Stomach (tissue), 9 donors: ENCODE data around the gene KCNQ5. TPM values are rescaled to one million over a fixed set of nuclear protein-coding genes. Genes with fewer than 3 reads are reported as not detected.

ENCODE experiments used
- DNase-seq, 2 donors: peaks; one replicate each; pipeline versions ENCODE4 v3.0.0 to v3.0.0-alpha.2; 2013 to 2019
- H3K27ac ChIP-seq, 5 donors: fragments of 200-600 bp in 4 of 5; sonication (generic) in 4 of 5; one replicate each; pipeline ENCODE4 v1.5.1; 2013 to 2019; ENCODE audit warnings: mild to moderate bottlenecking in 1 of 5, moderate library complexity in 1 of 5
- H3K27me3 ChIP-seq, 3 donors: fragments of 200-600 bp; sonication (generic); one replicate each; pipeline ENCODE4 v1.5.1; 2017 to 2019; ENCODE audit warnings: mixed run types in 1 of 3
- H3K36me3 ChIP-seq, 4 donors: fragments of 200-600 bp; sonication (generic); 1 replicate in 3 of 4; 2 replicates in 1 of 4; pipeline ENCODE4 v1.5.1; 2016 to 2019
- H3K4me1 ChIP-seq, 4 donors: fragments of 200-600 bp; sonication (generic); one replicate each; pipeline ENCODE4 v1.5.1; 2016 to 2019
- H3K4me3 ChIP-seq, 4 donors: fragments of 200-600 bp; sonication (generic) in 3 of 4; one replicate each; pipeline ENCODE4 v1.5.1; 2016 to 2019; ENCODE audit warnings: mild to moderate bottlenecking in 1 of 4
- H3K9me3 ChIP-seq, 4 donors: fragments of 200-600 bp; sonication (generic); one replicate each; pipeline ENCODE4 v1.5.1; 2016 to 2019
- CTCF ChIP-seq, 7 experiments: fragments of 450-650 bp in 4 of 7; fragments of 200-600 bp in 3 of 7; sonication (generic) in 3 of 7; IDR thresholded peaks; one replicate each; pipeline ENCODE4 v1.5.1; 2016 to 2019; ENCODE audit warnings: antibody characterized with exemption in 7 of 7, control low read depth in 2 of 7, mild to moderate bottlenecking in 1 of 7
- EP300 ChIP-seq: sonication (generic); formaldehyde crosslinking; IDR thresholded peaks from one replicate; pipeline ENCODE4 v1.6.1; 2017; ENCODE audit warnings: antibody characterized with exemption
- POLR2A ChIP-seq, 4 donors: fragments of 450-650 bp; IDR thresholded peaks; one replicate each; pipeline ENCODE4 v1.6.1; 2016; ENCODE audit warnings: antibody characterized with exemption in 4 of 4, control low read depth in 2 of 4, mild to moderate bottlenecking in 1 of 4, moderate library complexity in 1 of 4
- POLR2AphosphoS5 ChIP-seq, 3 donors: sonication (generic); formaldehyde crosslinking; IDR thresholded peaks; one replicate each; pipeline ENCODE4 v1.6.1; 2016; ENCODE audit warnings: antibody characterized with exemption in 3 of 3
- WGBS, 5 donors: extraction: QIAGEN DNeasy Blood & Tissue Kit in 3 of 5; methylation state at CpG; one replicate each; pipeline versions ENCODE4 v1.1.5 to v1.1.7; 2013 to 2018; 5-methylcytosine and 5-hydroxymethylcytosine counted together
- intact Hi-C: fragments of 100-400 bp; cut with DNase I; formaldehyde crosslinking; loops from one replicate; pipeline ENCODE4 v1.15.1; 2023; ENCODE audit warnings: low total_unique reads
- polyA plus RNA-seq, 3 donors: library from polyadenylated mRNA; stranded (reverse); fragments of 200-250 nt; gene quantifications; one replicate each; pipeline ENCODE4 v1.2.3, GENCODE V29; 2013
- total RNA-seq, 5 donors: library from RNA; depleted of rRNA; stranded (reverse); fragments of >200 nt; gene quantifications; one replicate each; pipeline versions ENCODE4 v1.1.0 to v1.2.3, GENCODE V29; 2014 to 2016
- donor health status: healthy with polysubstance abuse.
- donor health status: Bipolar disorder and iron deficiency.
- donor health status: healthy.

The KCNQ5 gene
- total and polyA plus RNA-seq, 8 donors = 0.12 to 2.8 (median 0.37) TPM; not detected in 2

- Histone ChIP-seq H3K4me1 (no peaks in the 10 kb centered on the region), H3K27me3 (no peaks in the 10 kb centered on the region), H3K36me3 (no peaks in the 10 kb centered on the region), H3K4me3 (no peak overlapping the region), H3K27ac (no peak overlapping the region), H3K9me3 (no peaks in the 10 kb centered on the region)
- no peak for DNase-seq
- WGBS, 5 donors = 48 to 68% (median 62%) methylated on average over 2 of the region's 2 CpGs
- intact Hi-C loops = no loop called here
- no peak for TF ChIP-seq EP300
- TF ChIP-seq POLR2A (IDR thresholded peaks at IDR 0.05) = no peak
- TF ChIP-seq CTCF (IDR thresholded peaks at IDR 0.05) = no peak
- no peak for TF ChIP-seq POLR2AphosphoS5 (IDR thresholded peaks at IDR 0.05)
These were observed 289.7 kb downstream of the KCNQ5 start for GRCh38 chr6:72911463-72912155.

GRCh38 chr6:72913797-72914196, 291.9 kb downstream of the KCNQ5 start:
- intact Hi-C loops = no loop called here
- WGBS, 5 donors = 81 to 93% (median 90%) methylated on average over 1 of the region's 1 CpG
- TF ChIP-seq POLR2A (IDR thresholded peaks at IDR 0.05) = no peak
- no peak for TF ChIP-seq CTCF (IDR thresholded peaks at IDR 0.05)
- no peak for TF ChIP-seq POLR2AphosphoS5 (IDR thresholded peaks at IDR 0.05)
- no peak for TF ChIP-seq EP300

GRCh38 chr6:72916298-72916697, 294.4 kb downstream of the KCNQ5 start:
- WGBS, 5 donors = 71 to 82% (median 76%) methylated on average over 6 of the region's 6 CpGs
- TF ChIP-seq POLR2AphosphoS5 (IDR thresholded peaks at IDR 0.05) (no peak), POLR2A (IDR thresholded peaks at IDR 0.05) (no peak), CTCF (IDR thresholded peaks at IDR 0.05) (no peak), EP300 (no peak)
- Histone ChIP-seq H3K4me1 (no peaks in the 10 kb centered on the region), H3K27ac (no peak overlapping the region), H3K36me3 (no peaks in the 10 kb centered on the region), H3K27me3 (no peaks in the 10 kb centered on the region), H3K9me3 (no peaks in the 10 kb centered on the region), H3K4me3 (no peak overlapping the region)
- intact Hi-C loops = no loop called here
- DNase-seq = no peak

More at GRCh38 chr6:72913797-72914196, 291.9 kb downstream of the KCNQ5 start:
- DNase-seq = no peak
- no peak overlapping the region for H3K27ac ChIP-seq
- H3K9me3 ChIP-seq = no peaks in the 10 kb centered on the region
- no peaks in the 10 kb centered on the region for H3K36me3 ChIP-seq
- no peak overlapping the region for H3K4me3 ChIP-seq
- H3K4me1 ChIP-seq = no peaks in the 10 kb centered on the region
- no peaks in the 10 kb centered on the region for H3K27me3 ChIP-seq

- Histone ChIP-seq H3K4me3 (no peak overlapping the region), H3K27ac (no peak overlapping the region), H3K9me3 (no peaks in the 10 kb centered on the region), H3K4me1 (no peaks in the 10 kb centered on the region), H3K27me3 (no peaks in the 10 kb centered on the region), H3K36me3 (no peaks in the 10 kb centered on the region)
- WGBS, 5 donors = 85 to 98% (median 94%) methylated on average over 1 of the region's 1 CpG
- intact Hi-C loops = no loop called here
- DNase-seq = no peak
- no peak for TF ChIP-seq POLR2AphosphoS5 (IDR thresholded peaks at IDR 0.05)
These were observed 295.0 kb downstream of the KCNQ5 start for GRCh38 chr6:72916906-72917305.

- no peak for TF ChIP-seq CTCF (IDR thresholded peaks at IDR 0.05)
- no peaks in the 10 kb centered on the region for H3K36me3 ChIP-seq
- 95 to 100% (median 98%) methylated on average over 1 of the region's 1 CpG for WGBS, 5 donors
- H3K27ac ChIP-seq = no peak overlapping the region
- H3K27me3 ChIP-seq = no peaks in the 10 kb centered on the region
- no peaks in the 10 kb centered on the region for H3K4me1 ChIP-seq
- no peak for DNase-seq
- H3K9me3 ChIP-seq = no peaks in the 10 kb centered on the region
- intact Hi-C loops = no loop called here
- no peak overlapping the region for H3K4me3 ChIP-seq
These were observed 300.5 kb downstream of the KCNQ5 start for GRCh38 chr6:72922401-72922800.
